ENCODE data around the gene PCA3.

The PCA3 gene

GRCh38 chr9:76835571-76836283, 71.5 kb downstream of the PCA3 start:
- no peak for DNase-seq

Measured in CD4-positive, alpha-beta T cell treated with Interleukin-17A for 4 hours (primary cell).